AG10803 (cell line): ENCODE results near the gene ARRDC3.
A peak's percentile ranks its signal among the peaks of the same experiment; 100 is the strongest.
"Not testable (repeated sequence)": the region's sequence is repeated elsewhere in the genome, so short reads cannot be mapped to it uniquely, and the experiment has no call there.

Experiments
- DNase-seq: peaks from one replicate; pipeline ENCODE4 v3.0.0; 2010; ENCODE audit warnings: low read depth
- H3K4me3 ChIP-seq: 2 replicates; pipeline ENCODE4 v1.5.1; 2011; ENCODE audit warnings: mild to moderate bottlenecking, low read length, control low read depth
- TF ChIP-seq, protein P1 (sequence below): conservative IDR thresholded peaks from 2 replicates; pipeline ENCODE4 v1.5.1; 2011; ENCODE audit warnings: mild to moderate bottlenecking, low read length, control low read depth, inconsistent platforms

Gene ARRDC3

DNA sequence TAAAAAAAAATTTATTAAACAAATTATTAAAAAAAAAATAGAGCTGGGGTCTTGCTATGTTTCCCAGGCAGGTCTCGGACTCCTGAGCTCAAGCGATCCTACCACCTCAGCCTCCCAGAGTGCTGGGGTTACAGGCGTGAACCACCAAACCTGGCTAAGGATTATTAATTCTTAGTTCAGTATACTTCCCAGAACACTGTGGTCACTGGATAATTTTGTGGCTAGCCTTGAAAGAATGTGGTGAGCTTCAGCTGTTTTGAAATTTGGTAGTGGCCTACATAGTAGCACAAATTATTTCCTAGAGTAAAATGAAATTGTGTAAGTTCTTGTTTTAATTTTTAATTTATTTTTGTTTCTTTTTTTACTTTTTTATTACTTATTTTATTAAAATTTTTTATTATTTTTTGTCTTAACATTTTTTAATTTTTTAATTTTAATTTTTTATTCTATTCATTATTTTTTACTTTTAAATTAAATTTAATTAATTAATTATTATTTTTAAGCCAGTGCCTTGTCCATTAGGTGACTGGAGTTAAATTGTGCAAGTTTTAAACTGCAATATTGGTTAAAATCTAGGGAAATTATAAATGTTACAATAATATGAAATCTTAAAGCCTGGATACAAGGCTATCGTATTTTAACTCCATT, 23.0 kb downstream of the ARRDC3 start:
- TF ChIP-seq, protein P1, sequence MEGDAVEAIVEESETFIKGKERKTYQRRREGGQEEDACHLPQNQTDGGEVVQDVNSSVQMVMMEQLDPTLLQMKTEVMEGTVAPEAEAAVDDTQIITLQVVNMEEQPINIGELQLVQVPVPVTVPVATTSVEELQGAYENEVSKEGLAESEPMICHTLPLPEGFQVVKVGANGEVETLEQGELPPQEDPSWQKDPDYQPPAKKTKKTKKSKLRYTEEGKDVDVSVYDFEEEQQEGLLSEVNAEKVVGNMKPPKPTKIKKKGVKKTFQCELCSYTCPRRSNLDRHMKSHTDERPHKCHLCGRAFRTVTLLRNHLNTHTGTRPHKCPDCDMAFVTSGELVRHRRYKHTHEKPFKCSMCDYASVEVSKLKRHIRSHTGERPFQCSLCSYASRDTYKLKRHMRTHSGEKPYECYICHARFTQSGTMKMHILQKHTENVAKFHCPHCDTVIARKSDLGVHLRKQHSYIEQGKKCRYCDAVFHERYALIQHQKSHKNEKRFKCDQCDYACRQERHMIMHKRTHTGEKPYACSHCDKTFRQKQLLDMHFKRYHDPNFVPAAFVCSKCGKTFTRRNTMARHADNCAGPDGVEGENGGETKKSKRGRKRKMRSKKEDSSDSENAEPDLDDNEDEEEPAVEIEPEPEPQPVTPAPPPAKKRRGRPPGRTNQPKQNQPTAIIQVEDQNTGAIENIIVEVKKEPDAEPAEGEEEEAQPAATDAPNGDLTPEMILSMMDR, result no peak

DNA sequence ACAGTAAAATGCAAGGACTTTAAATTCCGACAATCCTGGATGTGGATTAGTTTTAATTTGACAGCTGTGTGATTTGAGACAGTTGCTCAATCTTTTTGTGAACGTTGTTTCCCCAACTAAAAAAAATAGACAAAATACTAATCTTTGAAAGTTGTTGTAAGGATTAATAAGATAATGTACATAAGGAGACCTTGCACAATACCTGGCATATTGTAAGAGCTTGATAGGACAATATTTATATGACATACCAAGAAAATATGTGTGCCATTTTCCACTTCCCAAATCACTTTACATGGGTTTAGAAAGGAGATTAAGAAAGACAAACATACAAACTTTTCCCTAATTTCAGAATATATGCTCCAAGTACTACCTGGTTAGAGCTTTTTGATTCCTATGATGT, 25.3 kb downstream of the ARRDC3 start:
- no peak for DNase-seq
- no peak overlapping the region for H3K4me3 ChIP-seq
- TF ChIP-seq, protein P1, result no peak

More for the DNA sequence above, 23.0 kb downstream of the ARRDC3 start:
- H3K4me3 ChIP-seq, result no peak overlapping the region
- DNase-seq, result peak; percentile 45

DNA sequence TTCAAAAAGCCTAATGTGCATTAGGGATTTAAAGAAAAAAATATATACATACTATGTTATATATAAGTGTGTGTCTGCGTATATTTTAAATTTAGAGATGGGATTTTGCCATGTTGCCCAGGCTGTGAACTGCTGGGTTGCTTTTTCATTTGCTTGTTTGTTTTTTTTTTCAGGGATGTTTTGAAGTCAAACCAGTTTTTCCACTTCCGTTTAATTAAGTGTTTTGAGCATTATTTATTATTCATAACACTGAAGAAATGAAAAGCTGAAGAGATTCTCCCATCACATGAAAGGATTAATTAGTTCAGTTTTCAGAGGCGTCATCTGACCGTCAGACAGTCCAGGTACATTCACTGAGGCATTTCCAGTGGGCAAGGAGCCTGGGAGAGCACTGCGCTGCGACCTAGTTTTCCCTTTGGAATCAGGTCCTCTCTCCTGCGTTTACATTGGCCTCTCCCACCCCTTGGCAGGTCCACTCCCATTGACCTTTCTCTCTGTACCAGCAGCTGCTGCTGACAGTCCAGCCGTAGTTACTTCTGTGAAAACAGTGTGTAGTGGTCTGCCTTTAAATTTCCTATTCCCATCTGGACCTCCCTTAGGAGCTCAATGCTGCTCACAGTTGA, 26.0 kb downstream of the ARRDC3 start:
- DNase-seq, result no peak
- H3K4me3 ChIP-seq, result no peak overlapping the region
- TF ChIP-seq, protein P1, result no peak

DNA sequence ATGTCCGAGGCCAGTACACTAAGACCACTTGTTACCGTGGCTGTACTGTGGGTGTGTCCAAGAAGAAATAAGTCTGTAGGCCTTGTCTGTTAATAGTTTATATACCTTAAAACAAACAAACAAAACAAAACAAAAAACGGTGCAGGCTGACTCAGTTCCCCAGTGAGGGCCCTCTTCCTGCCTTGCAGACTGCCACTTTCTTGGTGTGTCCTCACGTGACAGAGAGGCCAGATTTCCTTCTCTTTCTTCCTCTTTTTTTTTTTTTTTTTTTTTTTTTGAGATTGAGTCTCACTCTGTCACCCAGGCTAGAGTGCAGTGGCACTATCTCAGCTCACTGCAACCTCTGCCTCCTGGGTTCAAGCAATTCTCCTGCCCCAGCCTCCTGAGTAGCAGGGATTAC, 28.2 kb downstream of the ARRDC3 start:
- not testable (repeated sequence) for DNase-seq, H3K4me3 ChIP-seq

DNA sequence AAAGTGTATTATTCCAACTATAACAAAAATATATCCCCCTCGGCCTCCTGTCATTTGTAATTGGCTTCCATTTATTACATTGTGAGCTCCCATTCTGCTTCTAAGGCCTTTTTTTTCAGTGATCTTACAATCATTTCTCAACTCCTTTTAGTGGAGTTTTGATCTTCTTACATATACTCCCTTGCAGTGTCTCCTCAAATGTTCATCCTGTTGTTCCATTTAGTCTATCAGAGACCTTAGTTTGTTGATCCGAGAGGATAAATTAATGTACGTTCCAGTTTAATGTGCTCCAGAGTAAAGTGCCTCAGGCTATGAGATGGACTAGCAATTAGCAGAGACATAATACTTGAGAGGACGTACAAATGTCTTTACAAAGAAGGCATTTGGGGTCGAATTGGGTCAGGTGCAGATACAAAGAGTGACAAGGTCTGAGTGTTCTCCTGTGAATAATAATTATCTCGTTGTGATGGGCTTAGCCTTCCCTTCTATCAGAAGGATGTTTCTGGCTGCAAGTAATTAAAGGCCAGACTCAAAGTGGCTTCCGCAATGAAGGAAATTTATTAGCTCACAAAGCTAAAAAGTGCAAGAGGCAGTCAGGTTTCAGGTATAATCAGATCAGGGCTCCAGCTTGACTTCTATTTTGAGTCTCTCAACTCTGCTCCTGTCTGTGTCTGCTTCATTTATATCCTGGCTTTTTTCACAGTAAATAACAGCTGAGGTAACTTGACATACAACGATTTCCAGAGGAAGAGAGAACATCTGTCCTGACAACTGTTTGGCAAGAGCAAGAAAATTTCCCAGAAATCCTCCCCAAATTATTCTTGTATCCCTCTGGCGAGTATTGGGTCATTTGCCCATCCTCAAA, 30.1 kb downstream of the ARRDC3 start:
- TF ChIP-seq, protein P1, result no peak
- H3K4me3 ChIP-seq, result no peak overlapping the region
- DNase-seq, result no peak

DNA sequence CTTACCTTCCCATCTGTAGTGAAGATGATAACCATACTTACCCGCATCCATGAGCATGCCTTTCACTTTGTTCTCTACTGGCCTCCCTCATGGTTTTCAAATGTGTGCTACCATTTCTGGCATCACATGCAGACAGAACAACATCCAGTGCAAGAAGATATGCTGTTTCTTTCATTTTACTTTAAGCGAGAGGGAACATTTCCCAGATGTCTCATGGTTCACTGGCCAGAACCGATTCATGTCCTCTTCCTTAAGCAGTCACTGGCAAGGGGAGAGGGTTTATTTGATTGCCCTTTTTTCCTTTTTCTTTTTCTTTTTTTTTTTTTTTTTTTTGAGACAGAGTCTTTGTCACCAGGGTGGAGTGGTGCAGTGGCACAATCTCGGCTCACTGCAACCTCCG, 37.7 kb downstream of the ARRDC3 start:
- DNase-seq, result no peak
- TF ChIP-seq, protein P1, result no peak
- H3K4me3 ChIP-seq, result no peak overlapping the region

DNA sequence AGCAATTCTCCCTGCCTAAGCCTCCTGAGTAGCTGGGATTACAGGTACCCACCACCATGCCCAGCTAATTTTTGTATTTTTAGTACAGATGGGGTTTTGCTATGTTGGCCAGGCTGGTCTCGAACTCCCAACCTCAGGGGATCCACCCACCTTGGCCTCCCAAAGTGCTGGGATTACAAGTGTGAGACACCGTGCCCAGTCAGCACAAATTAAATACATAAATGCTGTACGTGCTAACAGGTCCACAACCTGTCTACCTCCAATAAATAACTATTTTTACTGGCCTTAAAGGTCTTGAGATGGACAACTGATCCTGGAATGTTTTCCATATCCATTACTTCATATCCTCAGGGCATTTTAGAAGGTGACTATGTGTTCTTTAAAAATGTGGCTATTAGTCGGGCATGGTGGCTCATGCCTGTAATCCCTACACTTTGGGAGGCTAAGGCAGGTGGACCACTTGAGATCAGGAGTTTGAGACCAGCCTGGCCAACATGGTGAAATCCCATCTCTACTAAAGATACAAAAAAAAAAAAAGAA, 38.4 kb downstream of the ARRDC3 start:
- not testable (repeated sequence) for H3K4me3 ChIP-seq, DNase-seq
